NCI-H128 (cell line): ENCODE measurements around the gene PEX3.
A peak's percentile ranks its signal among the peaks of the same experiment; 100 is the strongest.
"Not testable (repeated sequence)": the region's sequence is repeated elsewhere in the genome, so short reads cannot be mapped to it uniquely, and the experiment has no call there.

Experiments used
- DNase-seq: peaks from one replicate; lab custom pipeline; 2025; ENCODE audit not compliant: unreplicated experiment; lab: John Stamatoyannopoulos, UW

Gene PEX3

DNA sequence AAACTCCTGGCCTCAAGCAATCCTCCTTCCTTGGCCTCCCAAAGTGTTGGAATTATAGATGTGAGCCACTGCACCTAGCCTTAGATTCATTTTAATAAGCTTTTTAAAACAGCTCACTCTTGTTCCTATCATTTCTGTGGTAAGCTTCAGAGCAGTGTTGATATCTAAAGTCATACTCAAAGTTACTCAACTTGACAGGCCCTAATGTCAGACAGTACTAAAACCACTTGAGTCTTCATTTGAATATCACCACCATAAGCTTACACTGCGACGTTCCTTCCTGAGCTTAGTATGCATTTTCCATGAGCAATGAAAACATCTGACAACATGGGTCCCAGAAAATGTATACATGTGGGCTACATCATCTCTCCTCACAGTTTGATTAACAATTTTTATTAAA, 54.9 kb downstream of the PEX3 start:
- no peak for DNase-seq

DNA sequence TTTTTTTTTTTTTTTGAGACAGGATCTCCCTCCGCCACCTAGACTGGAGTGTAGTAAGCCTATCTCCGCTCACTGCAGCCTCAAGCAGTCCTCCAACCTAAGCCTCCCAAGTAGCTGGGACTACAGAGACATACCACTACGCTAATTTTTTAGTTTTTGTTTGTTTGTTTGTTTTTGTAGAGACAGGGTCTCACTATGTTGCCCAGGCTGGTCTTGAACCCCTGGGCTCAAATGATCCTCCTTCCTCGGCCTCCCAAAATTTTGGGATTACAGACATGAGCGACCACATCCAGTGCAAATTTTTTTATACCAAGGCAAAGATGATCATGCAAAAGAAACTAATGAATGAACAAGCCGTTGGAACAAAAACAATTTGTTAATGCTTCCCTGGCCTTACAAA, 55.6 kb downstream of the PEX3 start:
- DNase-seq, result no peak

DNA sequence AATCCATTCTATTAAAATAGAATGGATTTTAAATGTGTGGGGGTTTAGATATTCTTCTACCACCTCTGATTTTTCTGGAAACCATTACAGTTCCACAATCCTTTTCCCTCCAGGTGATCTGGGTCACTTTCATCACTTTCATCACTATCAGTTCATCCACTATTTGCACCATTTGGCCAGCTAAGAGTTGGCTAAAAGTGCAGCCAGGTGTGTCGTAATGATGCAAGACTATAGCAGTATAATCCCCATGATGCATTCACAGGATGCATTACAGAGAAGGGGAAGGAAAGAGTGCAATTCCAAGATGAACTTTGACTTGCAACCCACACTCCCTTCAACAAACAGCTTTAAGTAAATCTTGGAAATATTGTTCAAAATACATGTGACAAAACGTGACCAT, 56.0 kb downstream of the PEX3 start:
- DNase-seq, result no peak

DNA sequence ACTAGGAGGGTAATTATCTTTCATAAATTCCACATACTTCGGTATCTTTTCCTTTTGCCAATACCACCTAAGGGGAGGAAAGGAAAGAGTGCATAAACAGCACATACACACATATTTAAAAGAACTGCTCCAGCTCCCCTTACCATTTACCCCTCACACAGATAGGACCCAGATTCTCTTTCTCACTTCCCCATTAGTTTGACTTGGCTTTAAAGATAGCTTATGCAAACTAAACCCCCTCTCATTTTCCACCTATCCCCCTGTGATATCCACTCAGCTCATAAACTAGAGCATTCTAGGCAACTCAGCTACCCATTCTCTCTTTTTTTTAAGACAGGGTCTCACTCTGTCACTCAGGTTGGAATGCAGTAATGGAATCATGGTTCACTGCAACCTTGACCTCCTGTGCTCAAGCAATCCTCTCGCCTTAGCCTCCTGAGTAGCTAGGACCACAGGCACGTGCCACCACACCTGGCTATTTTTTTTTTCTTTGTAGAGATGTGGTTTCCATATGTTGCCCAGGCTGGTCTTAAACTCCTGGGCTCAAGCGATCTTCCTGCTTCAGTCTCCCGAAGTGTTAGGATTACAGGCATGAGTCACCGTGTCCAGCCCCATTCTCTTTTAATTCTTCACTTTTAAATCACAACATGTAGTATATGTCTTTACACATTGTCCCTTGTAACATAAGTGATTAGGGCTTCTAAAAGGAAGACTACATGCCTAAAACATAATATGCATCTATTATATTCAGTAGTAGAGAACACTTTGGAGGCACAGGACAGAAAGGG, 56.9 kb downstream of the PEX3 start:
- DNase-seq, result no peak

DNA sequence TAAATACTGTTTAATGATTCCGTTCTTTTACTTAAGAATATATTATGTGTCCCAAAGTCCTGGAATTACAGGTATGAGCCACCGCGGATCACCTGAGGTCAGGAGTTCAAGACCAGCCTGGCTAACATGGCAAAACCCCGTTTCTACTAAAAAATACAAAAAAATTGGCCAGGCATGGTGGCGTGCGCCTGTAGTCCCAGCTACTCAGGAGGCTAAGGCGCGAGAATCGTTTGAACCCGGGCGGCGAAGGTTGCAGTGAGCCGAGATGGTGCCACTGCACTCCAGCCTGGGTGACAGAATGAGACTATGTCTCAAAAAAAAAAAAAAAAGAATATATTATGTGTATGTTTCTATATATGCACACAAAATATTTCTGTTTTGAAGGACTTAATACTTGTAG, 59.7 kb downstream of the PEX3 start:
- not testable (repeated sequence) for DNase-seq

DNA sequence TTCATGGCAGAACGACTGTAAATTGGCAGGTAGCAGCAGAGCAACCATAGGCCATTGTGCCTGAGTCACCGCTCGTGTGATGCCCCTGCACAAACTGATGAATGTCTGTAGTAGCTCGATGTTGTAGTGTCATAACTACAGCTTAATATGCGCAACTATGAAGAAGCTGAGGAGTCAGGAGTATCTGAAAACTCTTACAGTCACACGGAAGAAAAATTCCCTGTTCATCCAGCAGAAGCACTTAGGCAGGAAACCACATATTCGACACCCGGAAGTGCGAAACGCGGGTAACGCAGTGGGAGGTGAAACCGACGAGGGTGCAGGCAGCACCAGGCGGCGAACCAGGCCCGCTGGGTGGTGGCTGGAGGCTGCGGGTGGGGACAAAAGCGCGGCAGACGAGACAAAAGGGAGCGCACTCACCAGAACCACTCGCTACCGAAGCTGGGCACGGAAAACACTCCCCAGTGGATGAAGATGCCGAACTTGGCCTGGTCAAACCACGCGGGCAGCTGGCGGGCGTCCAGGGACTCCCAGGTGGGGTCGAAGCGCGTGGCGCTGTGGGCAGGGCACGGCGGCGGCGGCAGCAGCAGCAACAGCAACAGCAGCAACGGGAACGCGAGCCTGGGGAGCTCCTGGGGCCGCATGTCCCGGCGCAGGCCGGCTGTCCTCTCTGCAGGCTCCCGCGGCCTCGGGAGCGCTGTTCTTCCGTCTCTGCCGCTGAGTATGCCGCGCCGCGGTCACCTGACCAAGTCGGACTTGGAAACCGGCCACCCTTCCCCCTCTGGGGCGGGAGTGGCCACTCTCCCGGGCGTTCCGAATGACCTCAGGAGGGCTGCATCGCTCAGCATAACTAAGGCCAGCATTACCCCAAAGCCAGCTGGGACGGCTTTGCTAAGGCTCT, 60.6 kb downstream of the PEX3 start, which contains the start of gene FUCA2:
TSS of gene FUCA2 (minus strand) at position 730 of the 901 bp plus-strand sequence. CDS start at position 644, 86 bp downstream.
- DNase-seq, result no peak

DNA sequence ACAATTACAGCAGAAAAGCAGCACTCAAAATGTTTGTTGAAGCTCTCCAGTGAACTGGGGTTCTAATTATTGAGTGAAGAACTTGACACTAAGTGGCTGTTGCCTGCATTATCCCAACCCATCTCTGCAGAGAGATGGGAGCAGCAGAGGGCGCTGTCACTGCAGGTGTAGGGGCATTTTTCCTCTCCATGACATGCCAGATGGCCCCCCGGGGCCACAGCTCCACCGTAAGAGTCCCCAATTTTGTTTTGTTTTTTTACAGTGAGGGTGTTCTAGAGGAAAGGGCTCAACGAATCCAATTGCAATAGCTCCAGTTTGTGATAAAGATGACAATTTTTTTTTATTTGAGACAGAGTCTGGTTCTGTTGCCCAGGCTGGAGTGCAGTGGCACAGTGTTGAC, 62.8 kb downstream of the PEX3 start:
- DNase-seq, result peak; percentile 87

DNA sequence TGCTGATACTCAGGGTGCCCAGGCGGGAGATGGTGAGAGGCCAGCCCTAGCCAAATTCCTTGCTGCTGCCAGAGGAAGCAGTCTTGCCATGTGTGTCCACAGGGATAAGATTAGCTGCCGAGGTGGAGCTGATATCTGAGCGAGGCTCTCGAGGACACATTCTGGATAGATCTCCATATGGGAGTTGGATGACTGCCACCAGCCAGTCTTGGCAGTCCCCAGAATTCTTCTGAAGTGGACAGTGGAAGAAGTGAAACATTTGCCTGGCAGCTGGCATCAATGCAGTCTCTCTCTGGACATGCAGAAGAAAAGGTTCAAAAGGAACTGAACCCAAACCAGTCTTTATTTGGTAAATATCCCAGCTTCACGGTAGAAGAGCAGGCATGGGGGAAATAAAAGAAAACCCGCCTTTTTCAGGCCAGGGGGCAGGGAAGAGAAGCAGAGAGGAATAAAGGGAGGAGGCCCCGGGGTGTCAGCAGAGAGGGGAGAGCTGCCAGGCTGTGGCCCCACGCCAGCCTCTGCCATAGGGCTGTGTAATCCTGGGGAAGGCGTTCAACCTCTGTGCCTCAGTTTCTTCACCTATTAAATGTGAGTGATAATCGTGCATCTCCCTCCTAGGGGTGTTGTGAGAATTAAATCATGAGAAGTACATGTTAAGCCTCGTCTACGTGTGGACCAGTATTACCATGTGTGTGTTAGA, 64.6 kb downstream of the PEX3 start:
- no peak for DNase-seq

DNA sequence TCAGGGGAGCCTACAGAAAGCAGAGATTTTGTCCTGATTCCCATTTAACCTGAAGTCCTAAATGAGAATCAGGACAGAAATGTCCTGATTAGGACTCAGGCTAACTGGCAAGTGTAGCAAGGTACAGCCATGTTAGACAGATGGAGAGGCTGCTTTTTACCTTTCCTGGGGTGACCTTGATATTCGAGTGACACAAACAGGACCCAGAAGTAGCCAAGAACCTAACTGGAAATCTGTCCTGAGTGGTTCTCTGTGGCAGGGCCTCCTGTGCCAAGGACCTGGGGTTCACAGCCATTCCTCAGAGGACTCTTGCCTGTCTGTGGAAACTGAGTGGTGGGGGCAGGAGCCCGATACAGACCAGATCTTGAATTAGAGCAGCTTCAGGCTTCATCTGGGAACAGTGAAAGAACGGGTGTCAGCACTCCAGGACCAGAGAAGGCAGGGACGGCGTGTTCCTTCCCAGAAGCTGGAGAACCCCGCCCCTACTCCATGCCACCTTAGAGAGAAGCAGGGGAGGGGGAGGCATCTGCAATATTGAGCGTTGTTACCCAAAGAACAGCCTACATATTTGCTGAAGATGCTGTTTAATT, 65.3 kb downstream of the PEX3 start:
- DNase-seq, result no peak

DNA sequence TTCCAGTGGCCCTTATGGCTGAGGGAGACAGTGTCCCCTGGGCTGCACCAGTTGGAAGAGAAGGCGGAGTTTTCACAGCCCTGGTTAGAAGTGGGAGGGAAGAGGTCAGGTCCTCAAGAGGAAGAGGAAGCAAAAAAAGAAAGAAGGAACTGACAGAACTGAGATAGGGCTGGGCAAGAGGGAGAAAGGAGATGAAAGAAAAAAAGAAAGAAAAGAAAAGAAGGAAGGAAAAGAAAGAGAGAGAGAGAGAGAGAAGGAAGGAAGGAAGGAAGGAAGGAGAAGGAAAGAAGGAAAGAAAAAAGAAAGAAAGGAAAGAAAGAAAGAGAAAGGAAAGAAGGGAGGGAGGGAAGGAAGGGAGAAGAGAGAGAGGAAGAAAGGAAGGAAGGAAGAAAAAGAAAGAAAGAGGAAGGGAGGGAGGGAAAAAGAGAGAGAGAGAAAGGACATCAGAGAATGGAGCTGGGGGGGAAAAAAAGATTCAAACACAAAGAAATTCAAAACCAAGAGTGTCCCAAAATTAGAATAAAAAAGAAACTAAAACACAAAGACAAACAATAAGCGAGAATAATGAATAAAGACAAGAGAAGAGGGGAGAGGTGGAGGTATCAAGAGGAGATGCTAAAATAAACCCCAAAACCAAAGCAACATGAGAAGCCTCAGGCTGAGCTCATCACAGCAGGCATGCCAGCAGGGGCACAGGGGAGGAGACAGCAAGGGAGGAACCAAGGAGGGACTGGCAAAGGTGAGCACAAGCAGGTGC, 66.3 kb downstream of the PEX3 start:
- no peak for DNase-seq

DNA sequence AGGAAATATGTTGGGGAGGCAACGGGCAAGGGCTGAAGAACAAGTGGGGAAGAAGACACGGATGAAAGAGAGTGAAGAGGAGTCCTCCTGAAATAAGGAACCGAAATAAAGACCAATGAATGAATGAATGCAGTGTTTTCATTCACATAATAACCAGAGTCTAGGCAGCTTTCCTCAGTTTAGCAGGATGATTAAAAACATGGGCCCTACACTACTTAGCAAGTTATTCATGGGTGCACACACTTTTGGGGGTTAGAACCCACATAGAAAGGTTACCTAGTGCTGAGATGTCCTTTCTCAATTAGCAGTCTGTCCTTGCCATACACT, 66.8 kb downstream of the PEX3 start:
- no peak for DNase-seq

DNA sequence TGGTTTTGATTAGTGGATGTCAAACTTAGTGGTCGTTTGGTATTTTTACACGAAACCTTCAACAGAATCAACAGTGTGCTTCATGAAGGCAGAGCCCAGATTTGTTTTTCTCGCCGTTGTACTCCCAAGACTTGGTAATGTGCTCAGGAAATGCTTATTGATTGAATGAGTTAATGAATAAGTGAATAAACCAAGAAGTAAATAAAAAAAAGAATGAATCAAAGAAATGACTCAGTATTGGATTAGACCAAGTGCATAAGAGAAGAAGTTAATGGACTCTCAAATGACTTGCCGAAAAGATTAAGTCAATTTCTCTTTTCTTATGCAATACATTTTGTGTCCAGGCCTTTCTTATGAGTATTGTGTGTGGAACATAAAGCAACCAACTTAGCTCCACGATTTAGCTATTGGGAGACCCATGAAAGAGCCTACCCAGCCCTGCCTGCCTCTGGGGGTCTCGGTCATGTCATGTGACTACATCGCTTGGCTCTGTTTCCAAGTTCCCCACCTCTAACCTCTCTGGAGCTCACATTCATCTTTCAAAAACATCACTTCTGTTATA, 71.5 kb downstream of the PEX3 start:
- DNase-seq, result no peak

DNA sequence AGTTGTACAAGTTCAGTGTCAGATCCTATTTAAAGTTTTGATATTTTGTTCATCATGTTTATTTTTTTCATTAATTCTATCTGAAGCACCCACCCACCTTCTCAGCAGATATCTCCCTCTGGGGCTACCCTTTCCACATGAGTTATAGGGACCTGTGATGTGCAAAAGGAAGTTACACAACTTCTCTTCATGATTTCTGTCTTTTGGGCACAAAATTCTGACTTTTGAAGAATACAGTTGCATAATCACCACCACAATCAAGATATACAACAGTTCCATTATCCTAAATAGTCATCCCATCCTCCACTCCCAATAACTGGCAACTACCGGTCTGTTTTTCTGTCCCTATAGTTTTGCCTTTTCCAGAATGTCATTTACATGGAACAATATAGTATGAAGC, 74.8 kb downstream of the PEX3 start:
- no peak for DNase-seq

DNA sequence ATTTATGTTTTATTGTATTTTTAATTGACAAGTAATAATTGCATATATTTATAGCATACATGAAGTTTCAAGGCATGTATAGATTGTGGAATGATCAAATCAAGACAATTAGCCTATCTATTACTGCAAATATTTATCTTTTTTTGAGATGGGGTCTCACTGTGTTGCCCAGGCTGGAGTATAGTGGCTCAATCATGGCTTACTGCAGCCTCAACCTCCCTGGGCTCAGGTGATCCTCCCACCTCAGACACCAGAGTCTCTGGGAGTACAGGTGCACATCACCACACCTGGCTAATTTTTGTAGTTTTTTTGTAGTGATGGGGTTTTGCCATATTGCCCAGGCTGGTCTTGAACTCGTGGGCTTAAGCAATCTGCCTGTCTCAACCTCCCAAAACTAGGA, 77.1 kb downstream of the PEX3 start:
- DNase-seq, result no peak

DNA sequence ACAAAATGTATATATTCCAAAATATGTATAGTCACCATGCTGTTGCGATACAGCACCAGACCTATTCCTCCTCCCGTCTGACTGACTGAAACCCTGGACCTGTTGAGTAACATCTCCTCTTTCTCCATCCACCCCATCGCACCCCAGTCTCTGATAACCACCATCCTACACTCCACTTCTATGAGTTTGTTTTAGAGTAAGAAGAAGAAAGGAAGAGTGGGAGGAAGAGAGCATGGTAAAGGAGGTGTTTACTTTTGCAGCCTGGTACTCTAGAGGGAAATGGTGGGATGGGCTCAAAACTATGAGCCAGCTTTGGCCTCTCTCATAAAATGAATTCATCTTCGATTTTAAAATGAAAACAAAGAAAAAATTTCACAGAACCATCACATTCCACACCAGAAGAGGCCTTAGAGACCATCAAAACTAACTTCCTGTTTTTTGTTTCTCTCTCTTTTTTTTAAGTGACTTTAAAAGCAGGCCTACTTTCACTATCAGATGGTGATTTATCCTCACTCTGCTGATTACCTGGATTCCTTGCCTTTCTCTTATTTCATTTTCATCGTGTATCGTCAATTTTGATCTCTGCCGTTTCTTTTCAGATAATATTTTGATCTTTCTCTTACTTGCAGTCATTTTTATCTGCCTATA, 77.7 kb downstream of the PEX3 start:
- DNase-seq, result no peak

DNA sequence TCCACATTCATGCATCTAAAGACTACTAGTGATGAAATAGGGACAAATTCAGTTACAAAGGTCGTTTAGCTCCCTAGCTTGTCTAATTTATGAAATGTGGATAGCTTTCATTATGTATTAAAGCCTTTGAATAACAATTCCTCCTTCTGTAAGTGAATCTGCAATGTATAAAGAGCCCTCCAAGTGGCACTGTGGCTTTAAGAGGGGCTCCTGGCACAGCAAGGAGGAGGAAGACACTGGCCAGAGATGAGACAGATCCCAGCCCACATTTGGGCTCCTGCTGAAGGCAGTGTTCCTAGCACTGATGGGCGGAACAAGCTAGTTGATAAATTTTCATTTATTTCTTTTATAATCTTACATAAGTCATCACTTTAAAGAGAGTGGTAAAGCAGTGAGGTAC, 78.5 kb downstream of the PEX3 start:
- no peak for DNase-seq

DNA sequence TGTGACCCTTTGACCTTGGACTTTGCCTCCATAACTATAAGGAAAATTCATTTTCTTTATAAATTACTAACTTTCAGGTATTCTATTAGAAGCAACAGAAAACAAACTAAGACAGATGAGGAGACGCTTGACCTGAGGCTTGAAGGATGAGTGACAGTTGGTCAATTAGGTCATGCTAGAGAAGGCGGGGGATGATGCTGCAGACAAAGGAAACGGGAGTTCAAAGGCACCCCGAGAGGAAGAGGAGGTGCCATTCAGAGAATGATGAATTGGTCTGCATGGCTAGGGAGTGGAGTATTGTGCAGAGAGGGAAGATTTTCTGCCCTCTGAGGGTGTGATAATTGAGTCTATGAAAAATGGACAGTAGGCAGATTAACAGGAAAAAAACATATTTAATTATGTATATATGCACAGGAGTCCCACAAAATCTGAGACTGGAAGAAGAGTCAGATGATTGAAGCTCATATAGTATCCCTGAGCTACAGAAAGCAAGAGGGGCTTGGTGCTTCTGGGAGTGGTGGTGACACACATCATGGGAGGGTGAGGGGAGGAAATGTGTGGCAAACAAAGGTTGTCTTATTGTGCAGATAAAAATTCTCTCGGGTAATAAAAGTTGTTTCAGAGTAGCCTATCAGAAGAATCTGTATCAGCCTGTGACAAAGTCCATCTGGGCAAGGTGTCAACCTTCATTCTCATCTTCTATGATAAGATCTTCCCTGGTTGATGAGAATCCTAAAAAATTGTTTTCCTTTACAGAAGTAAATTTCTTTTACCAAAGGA, 81.3 kb downstream of the PEX3 start:
- DNase-seq, result no peak

DNA sequence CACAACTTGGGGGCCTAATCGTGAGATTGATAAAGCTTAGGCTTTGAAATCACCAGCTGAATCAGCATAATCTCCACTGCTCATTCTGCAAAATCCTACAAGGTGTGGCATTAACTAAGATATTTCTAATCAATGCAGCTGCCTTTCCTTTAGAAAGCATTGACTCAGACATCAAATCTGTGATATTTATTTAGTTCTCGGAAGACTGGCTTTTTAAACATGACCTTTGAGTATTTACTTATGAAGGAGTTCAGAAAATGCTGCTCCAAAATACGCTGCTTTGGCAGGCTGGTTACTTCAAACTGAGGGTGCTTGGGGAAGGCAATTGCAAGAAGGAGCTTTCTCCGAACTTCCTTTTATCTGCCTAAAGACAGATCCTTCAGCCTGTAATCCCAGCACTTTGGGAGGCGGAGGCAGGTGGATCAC, 84.6 kb downstream of the PEX3 start:
- no peak for DNase-seq

DNA sequence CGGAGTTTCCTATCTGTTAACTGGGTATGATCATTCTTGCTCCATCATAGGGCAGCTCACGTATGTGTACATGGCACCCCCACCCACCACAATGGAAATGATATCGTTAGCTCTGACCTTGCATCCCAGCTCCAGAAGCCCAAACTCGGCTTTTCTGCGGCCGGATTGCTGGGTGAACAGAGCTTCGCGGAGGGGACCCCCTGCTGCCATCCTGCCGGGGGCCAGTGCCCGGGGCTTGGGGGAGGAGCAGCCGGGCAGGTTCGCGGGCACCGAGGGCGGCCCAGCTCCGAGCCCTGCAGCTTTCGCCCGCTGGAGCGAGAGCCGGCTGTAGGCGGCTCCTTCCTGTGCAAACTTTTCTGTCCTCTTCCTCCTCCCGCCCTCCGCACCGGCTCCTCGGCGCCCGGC, 85.9 kb downstream of the PEX3 start:
- no peak for DNase-seq
